ENCODE data around the gene WDR53. TPM values are rescaled to one million over a fixed set of nuclear protein-coding genes. Genes with fewer than 3 reads are reported as not detected.

Gene WDR53
- total and polyA plus RNA-seq, 4 donors, result 2.7 to 4.5 (median 3.5) TPM

DNA sequence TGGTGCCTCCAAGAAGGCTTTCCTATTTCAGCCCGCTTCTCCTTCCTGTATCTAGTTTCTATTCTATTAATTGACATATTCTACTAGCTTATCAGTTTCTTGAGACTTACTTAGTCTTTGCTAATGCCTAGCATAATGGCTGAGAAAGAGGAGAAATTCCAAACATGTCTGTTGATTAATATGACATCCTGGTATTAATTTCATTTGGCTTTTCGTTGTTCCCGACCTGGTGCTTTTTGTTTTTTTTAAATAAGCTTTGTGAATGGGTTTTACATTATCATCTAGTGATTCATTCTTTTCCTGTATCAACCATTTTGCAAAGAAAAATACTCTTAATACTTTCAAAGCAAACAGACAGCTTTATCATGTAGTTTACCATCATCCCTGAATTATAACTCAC lies 13.1 kb downstream of the WDR53 start:
- no peak overlapping the region for H3K27ac ChIP-seq (ENCODE audit: low read depth in 1 of 2, low read length in 2 of 2)
- H3K36me3 ChIP-seq (ENCODE audit: control insufficient read depth in 4 of 4, insufficient read depth in 3 of 4, low read depth in 1 of 4, low read length in 3 of 4), result peaks cover 0 to 3% (median 1%) of the 10 kb centered on the region in 4 donors
- H3K4me1 ChIP-seq (ENCODE audit: control insufficient read depth in 4 of 4, insufficient read depth in 4 of 4, low read length in 3 of 4), result peaks cover 0 to 2% (median 0%) of the 10 kb centered on the region in 4 donors
- H3K27me3 ChIP-seq (ENCODE audit: control insufficient read depth in 4 of 4, insufficient read depth in 4 of 4, low read length in 3 of 4), result no peaks in the 10 kb centered on the region
- H3K9ac ChIP-seq (ENCODE audit: low read depth in 1 of 2, low read length in 2 of 2), result no peak overlapping the region
- H3K9me3 ChIP-seq (ENCODE audit: control insufficient read depth in 4 of 4, low read length in 3 of 4), result no peaks in the 10 kb centered on the region
- no peak overlapping the region for H3K4me3 ChIP-seq (ENCODE audit: low read depth in 1 of 3, low read length in 3 of 3)
- WGBS, result 93% methylated on average over 3 of the region's 3 CpGs
- DNase-seq (ENCODE audit: low spot score), result no peak
- TF ChIP-seq MAX (IDR thresholded peaks at IDR 0.05) (no peak), RXRA (IDR thresholded peaks at IDR 0.05) (no peak), ATF3 (IDR thresholded peaks at IDR 0.05) (no peak), FOXA1 (IDR thresholded peaks at IDR 0.05) (no peak), RAD21 (IDR thresholded peaks at IDR 0.05) (no peak), FOXA2 (IDR thresholded peaks at IDR 0.05) (no peak), YY1 (IDR thresholded peaks at IDR 0.05) (no peak), TAF1 (conservative IDR thresholded peaks at IDR 0.05) (no peak), REST (IDR thresholded peaks at IDR 0.05) (no peak), GABPA (IDR thresholded peaks at IDR 0.05 in 1 of 2, conservative IDR thresholded peaks at IDR 0.05 in 1 of 2) (no peak), HNF4A (conservative IDR thresholded peaks at IDR 0.05) (no peak), HNF4G (IDR thresholded peaks at IDR 0.05) (no peak), NR2F2 (IDR thresholded peaks at IDR 0.05) (no peak), JUND (IDR thresholded peaks at IDR 0.05) (no peak), SP1 (IDR thresholded peaks at IDR 0.05) (no peak), EGR1 (IDR thresholded peaks at IDR 0.05; ENCODE audit: low read depth in 2 of 2) (no peak), ZBTB33 (IDR thresholded peaks at IDR 0.05) (no peak)
- TF ChIP-seq, protein P1, sequence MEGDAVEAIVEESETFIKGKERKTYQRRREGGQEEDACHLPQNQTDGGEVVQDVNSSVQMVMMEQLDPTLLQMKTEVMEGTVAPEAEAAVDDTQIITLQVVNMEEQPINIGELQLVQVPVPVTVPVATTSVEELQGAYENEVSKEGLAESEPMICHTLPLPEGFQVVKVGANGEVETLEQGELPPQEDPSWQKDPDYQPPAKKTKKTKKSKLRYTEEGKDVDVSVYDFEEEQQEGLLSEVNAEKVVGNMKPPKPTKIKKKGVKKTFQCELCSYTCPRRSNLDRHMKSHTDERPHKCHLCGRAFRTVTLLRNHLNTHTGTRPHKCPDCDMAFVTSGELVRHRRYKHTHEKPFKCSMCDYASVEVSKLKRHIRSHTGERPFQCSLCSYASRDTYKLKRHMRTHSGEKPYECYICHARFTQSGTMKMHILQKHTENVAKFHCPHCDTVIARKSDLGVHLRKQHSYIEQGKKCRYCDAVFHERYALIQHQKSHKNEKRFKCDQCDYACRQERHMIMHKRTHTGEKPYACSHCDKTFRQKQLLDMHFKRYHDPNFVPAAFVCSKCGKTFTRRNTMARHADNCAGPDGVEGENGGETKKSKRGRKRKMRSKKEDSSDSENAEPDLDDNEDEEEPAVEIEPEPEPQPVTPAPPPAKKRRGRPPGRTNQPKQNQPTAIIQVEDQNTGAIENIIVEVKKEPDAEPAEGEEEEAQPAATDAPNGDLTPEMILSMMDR (IDR thresholded peaks at IDR 0.05; ENCODE audit: low read depth, low read length, missing input control), result no peak

All from liver (tissue), 9 donors.